Neutrophil (primary cell): ENCODE results near the gene DCLK1.

ENCODE experiments used
- H3K27ac ChIP-seq: fragments of 200-600 bp; sonication (generic); 2 replicates; pipeline ENCODE4 v1.5.1; 2016; ENCODE audit warnings: mild to moderate bottlenecking, moderate library complexity
- H3K27me3 ChIP-seq: fragments of 200-600 bp; sonication (generic); 2 replicates; pipeline ENCODE4 v1.6.0; 2016; ENCODE audit warnings: mild to moderate bottlenecking
- H3K36me3 ChIP-seq: fragments of 200-600 bp; sonication (generic); 2 replicates; pipeline ENCODE4 v1.5.1; 2017
- H3K4me1 ChIP-seq, 2 experiments: fragments of 200-600 bp in 1 of 2; sonication (generic) in 1 of 2; 1 replicate in 1 of 2; 2 replicates in 1 of 2; pipeline versions ENCODE4 v1.5.1 to v1.6.1; 2013 to 2016; ENCODE audit warnings: low read depth in 1 of 2, low read length in 1 of 2, mild to moderate bottlenecking in 1 of 2, moderate library complexity in 1 of 2; ENCODE audit not compliant: control insufficient read depth in 1 of 2, insufficient read depth in 1 of 2
- H3K4me3 ChIP-seq, 2 experiments: fragments of 200-600 bp in 1 of 2; sonication (generic) in 1 of 2; 1 replicate in 1 of 2; 2 replicates in 1 of 2; pipeline ENCODE4 v1.5.1; 2013 to 2016; ENCODE audit warnings: low read depth in 1 of 2, low read length in 1 of 2, mild to moderate bottlenecking in 1 of 2, moderate library complexity in 1 of 2
- H3K9me3 ChIP-seq: fragments of 200-600 bp; sonication (generic); 2 replicates; pipeline ENCODE4 v1.5.1; 2016
- TF ChIP-seq, protein P1 (sequence below): fragments of 200-600 bp; sonication (generic); IDR thresholded peaks from 2 replicates; pipeline ENCODE4 v1.5.1; 2016; ENCODE audit warnings: antibody characterized with exemption

The DCLK1 gene

GRCh38 chr13:36143738-36144137, 12.6 kb upstream of the DCLK1 start:
- H3K4me1 ChIP-seq, result no peaks in the 10 kb centered on the region
- no peaks in the 10 kb centered on the region for H3K27me3 ChIP-seq
- TF ChIP-seq, protein P1, sequence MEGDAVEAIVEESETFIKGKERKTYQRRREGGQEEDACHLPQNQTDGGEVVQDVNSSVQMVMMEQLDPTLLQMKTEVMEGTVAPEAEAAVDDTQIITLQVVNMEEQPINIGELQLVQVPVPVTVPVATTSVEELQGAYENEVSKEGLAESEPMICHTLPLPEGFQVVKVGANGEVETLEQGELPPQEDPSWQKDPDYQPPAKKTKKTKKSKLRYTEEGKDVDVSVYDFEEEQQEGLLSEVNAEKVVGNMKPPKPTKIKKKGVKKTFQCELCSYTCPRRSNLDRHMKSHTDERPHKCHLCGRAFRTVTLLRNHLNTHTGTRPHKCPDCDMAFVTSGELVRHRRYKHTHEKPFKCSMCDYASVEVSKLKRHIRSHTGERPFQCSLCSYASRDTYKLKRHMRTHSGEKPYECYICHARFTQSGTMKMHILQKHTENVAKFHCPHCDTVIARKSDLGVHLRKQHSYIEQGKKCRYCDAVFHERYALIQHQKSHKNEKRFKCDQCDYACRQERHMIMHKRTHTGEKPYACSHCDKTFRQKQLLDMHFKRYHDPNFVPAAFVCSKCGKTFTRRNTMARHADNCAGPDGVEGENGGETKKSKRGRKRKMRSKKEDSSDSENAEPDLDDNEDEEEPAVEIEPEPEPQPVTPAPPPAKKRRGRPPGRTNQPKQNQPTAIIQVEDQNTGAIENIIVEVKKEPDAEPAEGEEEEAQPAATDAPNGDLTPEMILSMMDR, result no peak
- no peak overlapping the region for H3K27ac ChIP-seq
- H3K9me3 ChIP-seq, result no peaks in the 10 kb centered on the region
- no peak overlapping the region for H3K4me3 ChIP-seq
- no peaks in the 10 kb centered on the region for H3K36me3 ChIP-seq

- Histone ChIP-seq H3K27ac (no peak overlapping the region), H3K4me3 (no peak overlapping the region), H3K36me3 (no peaks in the 10 kb centered on the region), H3K4me1 (no peaks in the 10 kb centered on the region), H3K27me3 (no peaks in the 10 kb centered on the region), H3K9me3 (no peaks in the 10 kb centered on the region)
- TF ChIP-seq, protein P1, result no peak
These were observed 11.6 kb upstream of the DCLK1 start for GRCh38 chr13:36142735-36143134.

GRCh38 chr13:36135876-36136275, 4.7 kb upstream of the DCLK1 start:
- H3K4me1 ChIP-seq, result no peaks in the 10 kb centered on the region
- TF ChIP-seq, protein P1, result no peak
- peaks cover 35% of the 10 kb centered on the region for H3K27me3 ChIP-seq
- H3K27ac ChIP-seq, result no peak overlapping the region
- H3K4me3 ChIP-seq, result no peak overlapping the region
- no peaks in the 10 kb centered on the region for H3K9me3 ChIP-seq
- H3K36me3 ChIP-seq, result no peaks in the 10 kb centered on the region

DNA sequence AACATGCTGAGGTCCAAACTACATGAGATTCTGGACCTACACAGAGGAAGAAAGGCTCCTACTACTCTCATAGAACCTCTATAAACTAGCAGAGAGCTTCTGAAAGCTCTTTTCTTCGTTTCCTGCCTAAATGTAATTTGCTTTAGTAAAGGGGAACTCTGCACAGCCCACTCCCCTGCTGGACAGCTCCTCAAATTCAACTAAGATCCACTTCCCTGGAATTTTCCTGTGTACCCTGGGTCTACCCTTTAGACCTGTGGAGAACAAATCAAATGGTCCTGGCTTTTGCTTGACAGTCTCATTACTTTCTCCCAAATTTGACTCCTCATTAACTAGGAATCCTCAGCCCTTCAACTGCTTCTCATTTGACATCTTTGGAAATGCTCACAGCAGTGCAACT, 3.5 kb upstream of the DCLK1 start:
- TF ChIP-seq, protein P1, result no peak
- no peaks in the 10 kb centered on the region for H3K4me1 ChIP-seq
- H3K4me3 ChIP-seq, result no peak overlapping the region
- no peaks in the 10 kb centered on the region for H3K9me3 ChIP-seq
- H3K36me3 ChIP-seq, result no peaks in the 10 kb centered on the region
- H3K27me3 ChIP-seq, result peaks cover 47% of the 10 kb centered on the region
- no peak overlapping the region for H3K27ac ChIP-seq

GRCh38 chr13:36133950-36134626, 2.9 kb upstream of the DCLK1 start:
- Histone ChIP-seq H3K4me1 (no peaks in the 10 kb centered on the region), H3K4me3 (no peak overlapping the region), H3K27ac (no peak overlapping the region), H3K9me3 (no peaks in the 10 kb centered on the region), H3K36me3 (no peaks in the 10 kb centered on the region), H3K27me3 (peaks cover 53% of the 10 kb centered on the region)
- TF ChIP-seq, protein P1, result no peak
